EH (cell line): ENCODE results near the gene GOLGA8O.
"Not testable (repeated sequence)": the region's sequence is repeated elsewhere in the genome, so short reads cannot be mapped to it uniquely, and the experiment has no call there.

ENCODE experiments used
- DNase-seq: peaks from one replicate; pipeline ENCODE4 v3.0.0-alpha.2; 2015; ENCODE audit warnings: low read depth

Gene GOLGA8O, protein sequence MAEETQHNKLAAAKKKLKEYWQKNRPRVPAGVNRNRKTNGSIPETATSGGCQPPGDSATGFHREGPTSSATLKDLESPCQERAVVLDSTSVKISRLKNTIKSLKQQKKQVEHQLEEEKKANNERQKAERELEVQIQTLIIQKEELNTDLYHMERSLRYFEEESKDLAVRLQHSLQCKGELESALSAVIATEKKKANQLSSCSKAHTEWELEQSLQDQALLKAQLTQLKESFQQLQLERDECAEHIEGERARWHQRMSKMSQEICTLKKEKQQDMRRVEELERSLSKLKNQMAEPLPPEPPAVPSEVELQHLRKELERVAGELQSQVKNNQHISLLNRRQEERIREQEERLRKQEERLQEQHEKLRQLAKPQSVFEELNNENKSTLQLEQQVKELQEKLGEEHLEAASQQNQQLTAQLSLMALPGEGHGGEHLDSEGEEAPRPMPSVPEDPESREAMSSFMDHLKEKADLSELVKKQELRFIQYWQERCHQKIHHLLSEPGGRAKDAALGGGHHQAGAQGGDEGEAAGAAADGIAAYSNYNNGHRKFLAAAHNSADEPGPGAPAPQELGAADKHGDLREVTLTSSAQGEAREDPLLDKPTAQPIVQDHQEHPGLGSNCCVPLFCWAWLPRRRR

DNA sequence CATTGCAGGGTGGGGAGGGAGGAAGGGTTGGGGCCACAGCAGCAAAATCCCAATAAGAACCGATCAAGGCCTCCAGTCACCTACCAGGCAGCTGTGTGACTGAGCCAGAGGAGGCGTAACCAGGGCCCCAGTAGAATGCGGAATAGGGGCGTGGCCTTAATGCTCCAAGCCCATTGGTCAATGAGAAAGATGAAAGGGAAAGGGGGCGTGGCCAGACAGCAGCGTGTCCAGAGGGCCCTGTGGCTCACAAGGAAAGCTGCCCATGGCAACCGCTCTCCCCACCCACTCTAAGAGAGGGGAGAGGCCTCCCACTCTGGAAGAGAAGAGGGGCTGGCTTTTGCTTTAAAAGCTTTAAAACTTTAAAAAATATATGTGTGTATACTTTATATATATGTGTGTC lies at the start of gene GOLGA8O:
Gene GOLGA8O (minus strand): TSS at position 101 of the 400 bp plus-strand sequence. CDS start 98 bp downstream, at position 3.
- not testable (repeated sequence) for DNase-seq

DNA sequence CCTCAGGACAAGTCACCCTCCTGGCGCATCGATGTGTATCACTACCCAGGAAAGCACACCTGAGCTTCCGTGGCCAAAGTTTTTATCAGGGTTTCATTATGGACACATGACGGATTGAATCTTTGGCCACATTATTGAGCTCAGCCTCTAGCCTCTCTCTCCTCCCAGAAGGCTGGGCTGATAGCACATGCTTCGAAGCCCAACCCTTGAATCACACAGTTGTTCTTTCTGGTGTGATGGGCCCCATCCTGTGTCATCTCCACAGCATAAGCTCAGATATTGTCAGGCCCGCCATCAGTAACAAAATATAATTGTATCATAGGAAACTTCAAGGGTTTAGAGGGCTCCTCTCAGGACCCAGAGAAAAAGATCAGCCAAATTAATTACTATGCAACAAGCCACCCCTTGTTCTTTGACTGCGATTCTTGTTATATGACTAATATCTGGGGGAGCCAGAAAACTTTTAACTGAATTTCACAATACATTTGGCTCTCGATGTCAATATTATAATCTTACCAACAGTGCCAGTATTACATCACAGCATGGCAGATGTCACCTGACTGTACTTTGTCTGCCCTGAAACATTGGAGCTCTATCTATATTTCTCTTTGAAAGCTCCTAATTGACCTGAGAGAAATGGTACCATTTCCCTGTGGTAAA lies 48.8 kb upstream of the GOLGA8O start:
- not testable (repeated sequence) for DNase-seq

DNA sequence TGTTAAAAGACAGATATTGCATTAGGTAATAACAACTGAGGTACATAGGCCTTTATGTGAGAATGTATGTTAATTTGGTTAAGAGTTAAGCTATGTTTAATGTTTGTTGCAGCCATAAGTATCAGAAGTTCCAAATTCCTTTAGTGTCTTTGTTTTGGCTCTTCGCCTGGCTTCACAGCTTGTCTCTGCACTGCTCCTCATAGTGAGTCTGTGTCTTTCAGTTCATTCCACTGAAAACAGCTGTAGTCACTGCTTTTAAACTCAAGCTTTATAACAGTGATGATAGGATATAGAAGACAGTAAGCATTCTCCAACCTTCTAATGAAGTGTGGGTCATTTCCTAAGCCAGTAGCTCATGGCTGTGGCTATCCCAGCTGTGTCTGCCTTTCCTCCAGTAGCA lies 47.5 kb upstream of the GOLGA8O start:
- DNase-seq, result peak; percentile 55

DNA sequence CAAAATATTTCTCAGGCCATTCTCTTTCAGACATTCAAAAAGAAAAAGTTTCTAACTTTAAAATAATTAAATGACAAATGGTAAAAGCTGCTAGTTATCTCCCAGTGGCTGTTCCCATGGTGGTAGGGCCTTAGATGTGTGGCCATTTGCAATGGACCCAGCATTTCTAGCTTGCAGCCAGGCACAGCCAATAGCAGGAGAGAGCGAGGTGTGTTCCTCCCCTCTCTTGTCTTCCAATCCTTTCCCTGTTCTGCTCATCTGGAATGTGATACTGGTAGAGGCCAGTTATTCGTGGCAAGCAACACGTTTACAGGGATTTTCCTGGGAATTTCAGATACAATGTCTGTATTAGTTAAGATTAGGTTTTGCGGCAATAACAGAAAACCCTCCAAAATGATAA lies 37.3 kb upstream of the GOLGA8O start:
- DNase-seq, result not testable (repeated sequence)

DNA sequence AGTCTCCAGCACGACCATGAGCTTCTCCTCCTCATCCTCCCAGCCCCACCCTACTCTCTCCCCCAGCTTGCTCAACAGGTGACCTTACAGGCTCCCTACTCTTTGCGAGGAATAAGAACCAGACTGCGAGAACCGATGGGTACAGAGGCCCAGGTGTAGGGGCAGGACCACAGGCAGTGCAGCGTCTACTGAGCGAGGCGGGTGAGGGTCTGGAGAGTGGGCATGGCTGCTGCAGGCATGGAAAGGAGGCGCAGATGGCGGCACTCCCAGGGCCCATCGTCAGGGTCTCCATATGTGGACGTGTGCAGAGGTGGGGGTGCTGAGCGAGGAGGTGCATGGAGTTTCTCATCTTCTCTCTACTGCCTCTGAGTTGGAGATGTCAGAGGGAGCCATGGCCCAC lies 31.0 kb upstream of the GOLGA8O start:
- not testable (repeated sequence) for DNase-seq

DNA sequence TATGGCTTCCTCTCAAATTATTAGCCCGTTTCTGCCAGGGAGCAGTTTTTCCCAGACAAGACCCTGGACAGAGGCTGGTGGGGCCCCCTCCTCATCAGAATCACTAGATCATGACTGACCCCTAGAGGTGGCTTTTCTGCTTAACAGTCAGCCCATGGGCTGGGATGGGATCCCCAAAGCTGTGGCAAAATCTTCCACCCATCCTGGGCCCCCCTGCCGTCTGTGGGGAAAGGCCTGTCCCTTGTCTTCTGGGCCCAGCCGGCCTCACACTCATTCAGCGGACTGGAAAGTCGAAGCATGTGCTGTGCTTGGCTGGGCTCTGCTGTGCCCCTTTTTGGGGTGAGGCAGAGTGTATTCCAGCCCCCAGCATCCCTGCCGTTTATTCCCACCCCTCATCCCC lies 27.9 kb upstream of the GOLGA8O start:
- not testable (repeated sequence) for DNase-seq

DNA sequence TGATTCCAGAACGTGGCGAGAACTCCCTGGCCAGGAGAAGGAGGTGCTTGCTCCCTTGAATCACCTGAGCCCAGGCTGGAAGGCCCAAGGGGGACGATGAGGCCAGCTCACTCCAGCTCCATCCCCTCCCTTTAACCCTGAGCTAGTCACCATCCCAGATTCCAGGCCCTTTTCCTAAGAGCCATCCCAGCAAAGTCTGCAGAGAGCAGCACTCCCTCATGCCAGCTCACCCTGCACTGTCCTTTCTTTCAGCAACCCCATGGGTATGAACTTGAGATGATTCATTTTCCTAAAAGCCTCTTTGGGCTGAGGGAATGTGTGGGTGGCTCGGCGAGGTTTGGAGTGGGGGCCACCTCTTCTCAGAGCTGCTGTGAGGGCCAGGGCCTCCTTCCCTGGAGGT lies 26.2 kb upstream of the GOLGA8O start:
- DNase-seq, result not testable (repeated sequence)

DNA sequence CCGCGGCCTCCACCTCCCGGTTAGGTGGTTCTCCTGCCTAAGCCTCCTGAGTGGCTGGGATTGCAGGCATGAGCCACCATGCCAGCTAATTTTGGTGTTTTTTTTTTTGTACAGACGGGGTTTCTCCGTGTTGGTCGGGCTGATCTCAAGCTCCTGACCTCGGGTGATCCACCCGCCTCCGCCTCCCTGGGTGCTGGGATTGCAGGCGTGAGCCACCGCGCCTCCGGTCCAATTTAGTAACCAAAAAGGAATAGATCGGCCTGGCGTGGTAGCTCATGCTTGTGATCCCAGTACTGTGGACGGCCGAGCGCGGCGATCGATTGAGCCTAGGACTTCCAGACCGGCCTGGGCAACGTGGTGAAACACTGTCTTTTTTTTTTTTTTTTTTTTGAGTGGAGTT lies 12.6 kb upstream of the GOLGA8O start:
- not testable (repeated sequence) for DNase-seq

DNA sequence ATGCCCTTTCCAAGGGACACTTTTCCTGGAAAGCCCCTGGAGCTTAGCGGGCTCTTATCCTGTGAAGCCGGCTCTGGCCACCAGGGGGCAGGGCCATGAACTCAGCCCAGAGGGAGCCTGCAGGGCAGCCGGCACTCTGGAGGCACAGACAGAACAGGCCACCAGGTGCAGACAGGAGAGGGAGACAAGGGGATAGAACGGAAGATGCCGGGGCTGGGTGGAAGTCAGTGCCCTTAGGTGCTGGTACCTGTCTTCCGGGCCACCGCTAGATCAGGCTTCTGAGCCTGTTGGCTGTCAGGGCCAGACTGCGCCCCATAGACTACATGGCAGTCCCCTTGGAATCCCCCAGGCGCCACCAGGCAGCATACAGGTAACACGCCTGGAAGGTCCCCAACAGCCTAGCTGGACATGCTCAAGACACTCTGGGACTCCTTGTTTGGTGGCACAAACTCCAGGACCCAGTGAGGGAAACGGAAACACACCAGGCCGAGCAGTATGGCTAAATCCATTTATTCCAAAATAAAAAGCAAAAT lies 14.9 kb downstream of the GOLGA8O start:
- not testable (repeated sequence) for DNase-seq

DNA sequence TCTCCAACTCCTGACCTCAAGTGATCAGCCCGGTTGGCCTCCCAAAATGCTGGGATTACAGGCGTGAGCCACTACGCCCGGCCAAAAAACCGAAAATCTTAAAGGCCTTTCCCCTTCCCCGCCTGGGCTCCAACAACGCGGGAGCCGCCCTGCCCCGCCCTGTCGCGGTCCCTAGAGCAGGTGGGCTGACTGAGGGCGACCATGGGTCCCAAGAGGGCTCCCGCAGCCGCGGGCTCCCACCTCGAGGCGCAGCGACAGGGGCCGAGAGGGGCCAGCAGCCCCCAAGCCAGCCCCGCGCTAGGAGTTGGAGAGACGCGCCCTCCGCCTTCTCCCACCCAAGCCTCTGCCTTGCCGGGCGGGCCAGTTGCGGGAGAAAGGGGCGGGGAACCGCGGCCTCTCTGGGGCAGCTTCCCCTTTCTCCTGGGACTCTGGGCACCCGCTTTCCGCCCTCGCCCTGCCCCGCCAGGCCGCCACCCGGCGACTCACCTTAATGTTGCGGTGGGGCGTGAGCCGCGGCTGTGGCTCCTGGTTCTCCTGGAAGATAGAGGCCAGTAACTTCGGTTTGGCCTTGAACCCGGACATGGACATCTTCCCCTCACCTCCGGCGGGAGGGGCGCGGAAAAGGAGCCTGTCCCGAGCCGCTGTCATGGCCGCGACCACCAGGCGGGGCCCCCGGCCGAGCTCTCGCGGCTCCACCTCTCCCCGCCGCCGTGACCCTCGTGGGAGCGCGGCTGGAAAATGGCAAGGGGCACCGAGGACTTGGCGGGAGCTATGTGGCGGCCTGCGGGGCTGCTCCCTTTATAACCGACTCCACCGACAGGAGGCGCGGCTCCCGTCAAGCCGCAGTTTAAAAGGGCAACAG lies 21.1 kb downstream of the GOLGA8O start:
- DNase-seq, result not testable (repeated sequence)

DNA sequence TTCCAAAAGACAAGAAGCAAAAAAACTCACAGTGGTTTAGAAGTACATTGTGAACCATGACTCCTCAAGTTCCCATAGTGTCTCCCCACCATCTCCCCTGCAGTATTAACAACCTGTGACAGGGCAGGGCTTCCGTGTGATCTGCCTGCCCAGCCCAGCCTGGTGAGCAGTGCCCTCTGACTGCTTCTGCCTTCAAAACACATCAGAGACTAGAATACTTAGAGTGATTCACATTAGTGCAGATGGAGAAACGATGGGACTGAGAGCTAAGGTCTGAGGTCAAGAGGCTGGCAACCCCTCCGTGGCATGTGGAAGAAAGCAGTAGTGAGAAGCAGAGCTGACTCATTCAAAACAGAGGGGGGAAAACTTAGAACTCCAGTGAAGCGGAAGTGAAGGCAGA lies 27.8 kb downstream of the GOLGA8O start:
- not testable (repeated sequence) for DNase-seq

DNA sequence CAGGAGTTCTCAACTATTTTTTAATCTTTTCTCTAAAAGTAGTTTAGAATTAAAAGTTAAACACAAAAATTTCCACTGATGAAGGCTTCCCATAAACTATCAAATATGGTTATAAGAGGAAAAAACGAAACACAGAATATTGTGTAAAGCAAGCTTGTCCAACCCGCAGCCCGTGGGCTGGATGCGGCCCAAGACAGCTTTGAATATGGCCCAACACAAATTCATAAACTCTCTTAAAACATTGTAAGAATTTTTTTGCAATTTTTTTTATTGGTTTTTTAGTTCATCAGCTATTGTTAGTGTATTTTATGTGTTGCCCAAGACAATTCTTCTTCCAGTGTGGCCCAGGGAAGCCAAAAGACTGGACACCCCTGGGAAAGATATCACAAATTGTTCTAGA lies 28.9 kb downstream of the GOLGA8O start:
- not testable (repeated sequence) for DNase-seq

DNA sequence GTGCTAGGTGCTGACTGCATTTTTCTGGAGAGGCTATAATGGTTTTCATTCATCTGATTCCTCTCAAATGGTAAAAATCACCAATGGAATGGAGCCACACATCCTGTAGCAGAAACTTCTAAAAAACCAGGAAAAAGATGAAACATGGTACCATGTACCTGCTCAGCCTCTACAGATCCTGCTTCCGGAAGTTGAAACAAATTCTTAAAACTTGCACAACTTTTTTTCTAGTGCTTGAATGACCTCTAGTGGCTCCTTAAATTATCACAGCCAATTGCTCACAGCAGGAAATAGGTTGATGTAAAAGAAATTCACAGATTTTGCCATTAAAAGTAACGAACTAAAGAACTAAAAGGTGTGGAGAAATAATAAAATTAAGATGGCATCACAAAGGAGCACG lies 47.5 kb downstream of the GOLGA8O start:
- DNase-seq, result not testable (repeated sequence)

DNA sequence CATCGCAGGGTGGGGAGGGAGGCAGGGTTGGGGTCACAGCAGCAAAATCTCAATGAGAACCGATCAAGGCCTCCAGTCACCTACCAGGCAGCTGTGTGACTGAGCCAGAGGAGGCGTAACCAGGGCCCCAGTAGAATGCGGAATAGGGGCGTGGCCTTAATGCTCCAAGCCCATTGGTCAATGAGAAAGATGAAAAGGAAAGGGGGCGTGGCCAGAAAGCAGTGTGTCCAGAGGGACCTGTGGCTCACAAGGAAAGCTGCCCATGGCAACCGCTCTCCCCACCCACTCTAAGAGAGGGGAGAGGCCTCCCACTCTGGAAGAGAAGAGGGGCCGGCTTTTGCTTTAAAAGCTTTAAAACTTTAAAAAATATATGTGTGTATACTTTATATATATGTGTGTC lies 52.2 kb downstream of the GOLGA8O start, which contains the start of gene GOLGA8K:
Gene GOLGA8K (minus strand): TSS at position 101 of the 400 bp plus-strand sequence. CDS start 98 bp downstream, at position 3.
- DNase-seq, result not testable (repeated sequence)

DNA sequence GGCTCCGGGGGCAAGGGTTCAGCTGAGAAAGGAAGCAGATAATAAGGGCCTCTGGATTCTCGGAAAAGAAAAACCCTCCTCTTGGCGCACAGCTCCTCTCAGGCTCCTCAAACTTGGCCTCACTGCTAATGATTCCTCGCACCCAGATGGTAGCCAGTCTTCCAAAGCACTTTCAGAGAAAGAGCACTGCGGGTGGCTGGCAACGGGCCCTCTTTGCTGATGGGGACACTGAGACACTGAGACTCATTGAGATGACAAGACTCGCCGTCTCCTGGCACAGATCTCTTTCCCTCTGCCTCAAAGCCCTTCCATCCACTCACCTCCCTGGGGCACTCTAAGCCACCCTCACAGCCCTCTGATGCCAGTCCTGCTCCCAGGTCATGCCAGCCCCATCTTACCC lies 58.9 kb downstream of the GOLGA8O start:
- not testable (repeated sequence) for DNase-seq
